Measurements from ENCODE around the gene CBR1. TPM values are rescaled to one million over a fixed set of nuclear protein-coding genes. Genes with fewer than 3 reads are reported as not detected.

Gene CBR1
- total RNA-seq, 2 experiments from 2014 or later = 12.0 TPM; not detected in 1

DNA sequence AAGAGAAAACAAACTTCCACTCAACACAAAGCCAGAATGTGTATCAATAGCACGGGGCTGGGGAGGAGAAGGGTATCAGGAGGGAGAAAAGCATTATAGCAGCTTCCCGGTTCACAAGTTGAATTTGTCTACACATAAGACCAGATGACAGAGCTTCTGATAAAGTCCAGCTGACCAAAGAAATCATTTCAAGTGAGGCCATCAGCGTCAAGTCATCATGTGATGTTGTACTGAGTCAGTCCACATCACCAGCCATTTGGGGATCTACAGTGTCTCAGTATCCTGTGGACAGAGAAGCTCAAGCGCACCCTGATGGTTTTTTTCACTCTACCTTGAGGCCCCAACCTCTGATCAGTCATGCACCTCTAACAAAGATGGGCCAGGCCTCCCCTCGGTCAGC is 42.5 kb upstream of the CBR1 start:
- CTCF ChIA-PET (ENCODE audit: unreplicated experiment) = no interaction called here
- Histone ChIP-seq H3K4me1 (ENCODE audit: insufficient read depth, low read length, poor library complexity, severe bottlenecking) (peaks cover 5% of the 10 kb centered on the region), H3K79me2 (ENCODE audit: insufficient read depth, low read depth, low read length) (no peaks in the 10 kb centered on the region), H3K4me3 (ENCODE audit: low read depth, low read length, poor library complexity, severe bottlenecking) (no peak overlapping the region), H2AFZ (ENCODE audit: low read length) (no peak overlapping the region), H3K4me2 (ENCODE audit: low read length) (no peak overlapping the region), H3K9me3 (ENCODE audit: low read length) (no peaks in the 10 kb centered on the region), H3K36me3 (ENCODE audit: insufficient read depth, low read length) (no peaks in the 10 kb centered on the region), H3K9me2 (ENCODE audit: insufficient read depth, low read length) (no peaks in the 10 kb centered on the region), H4K20me1 (ENCODE audit: insufficient read depth, low read length) (no peaks in the 10 kb centered on the region), H3K27ac (ENCODE audit: low read depth, low read length, poor library complexity, severe bottlenecking) (no peak overlapping the region)
- DNase-seq (ENCODE audit: low spot score) = no peak
- intact Hi-C loops (cut with micrococcal nuclease; ENCODE audit: unreplicated experiment) = loop anchor here (5.0 to 10.0 kb wide), 2 partner anchors 185 to 623 kb away; no protein-coding TSS in a partner anchor
- TF ChIP-seq EZH2phosphoT487 (IDR thresholded peaks at IDR 0.05; ENCODE audit: borderline replicate concordance, low read depth, low read length) = no peak
- TF ChIP-seq, protein P1, sequence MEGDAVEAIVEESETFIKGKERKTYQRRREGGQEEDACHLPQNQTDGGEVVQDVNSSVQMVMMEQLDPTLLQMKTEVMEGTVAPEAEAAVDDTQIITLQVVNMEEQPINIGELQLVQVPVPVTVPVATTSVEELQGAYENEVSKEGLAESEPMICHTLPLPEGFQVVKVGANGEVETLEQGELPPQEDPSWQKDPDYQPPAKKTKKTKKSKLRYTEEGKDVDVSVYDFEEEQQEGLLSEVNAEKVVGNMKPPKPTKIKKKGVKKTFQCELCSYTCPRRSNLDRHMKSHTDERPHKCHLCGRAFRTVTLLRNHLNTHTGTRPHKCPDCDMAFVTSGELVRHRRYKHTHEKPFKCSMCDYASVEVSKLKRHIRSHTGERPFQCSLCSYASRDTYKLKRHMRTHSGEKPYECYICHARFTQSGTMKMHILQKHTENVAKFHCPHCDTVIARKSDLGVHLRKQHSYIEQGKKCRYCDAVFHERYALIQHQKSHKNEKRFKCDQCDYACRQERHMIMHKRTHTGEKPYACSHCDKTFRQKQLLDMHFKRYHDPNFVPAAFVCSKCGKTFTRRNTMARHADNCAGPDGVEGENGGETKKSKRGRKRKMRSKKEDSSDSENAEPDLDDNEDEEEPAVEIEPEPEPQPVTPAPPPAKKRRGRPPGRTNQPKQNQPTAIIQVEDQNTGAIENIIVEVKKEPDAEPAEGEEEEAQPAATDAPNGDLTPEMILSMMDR (conservative IDR thresholded peaks at IDR 0.05; ENCODE audit: low read length) = no peak
- POLR2A ChIA-PET = no interaction called here
- no TSS peak for BruUV-seq (replicated peaks)

DNA sequence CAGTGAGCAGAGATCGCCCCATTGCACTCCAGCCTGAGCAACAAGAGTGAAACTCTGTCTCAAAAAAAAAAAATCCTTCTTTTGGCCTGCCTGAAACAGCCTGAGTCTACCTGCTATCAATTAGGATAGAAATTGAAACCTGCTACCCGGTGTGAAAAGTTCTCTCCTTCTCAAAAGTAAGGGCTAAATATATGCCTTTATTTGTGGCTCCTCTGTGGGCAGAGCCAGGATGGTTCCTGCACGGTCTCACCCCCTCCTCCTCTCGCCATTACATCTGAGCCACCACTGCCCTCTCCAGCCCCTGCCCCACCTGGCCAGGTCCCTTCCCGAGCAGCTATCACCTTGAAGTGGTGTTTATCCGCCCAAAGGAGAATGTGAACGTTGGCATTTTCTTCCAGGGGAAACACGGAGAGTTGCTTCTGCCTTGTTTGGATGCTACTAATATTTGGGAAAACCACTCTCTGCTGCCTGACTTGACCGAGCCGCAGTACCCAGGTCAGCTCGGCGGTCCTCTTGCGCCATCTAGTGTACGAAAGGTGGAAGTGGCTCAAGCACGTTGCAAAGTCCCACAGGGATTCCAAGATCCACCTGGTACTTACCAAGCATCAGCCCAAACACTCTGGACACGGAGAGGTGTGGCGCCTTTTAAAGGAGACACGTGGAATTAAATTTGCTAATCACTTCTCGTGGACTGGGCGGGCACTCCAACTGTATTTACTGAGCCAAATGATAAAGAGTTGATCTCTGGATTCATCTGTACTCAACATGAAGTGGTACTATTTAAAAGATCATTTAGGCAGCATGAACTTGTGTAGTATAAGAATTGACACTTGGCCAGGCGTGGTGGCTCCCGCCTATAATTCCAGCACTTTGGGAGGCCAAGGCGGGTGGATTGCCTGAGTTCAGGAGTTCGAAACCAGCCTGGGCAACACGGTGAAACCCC is 41.4 kb upstream of the CBR1 start:
- no peaks in the 10 kb centered on the region for H3K79me2 ChIP-seq (ENCODE audit: insufficient read depth, low read depth, low read length)
- DNase-seq (ENCODE audit: low spot score) = peak; percentile 68
- H3K36me3 ChIP-seq (ENCODE audit: insufficient read depth, low read length) = no peaks in the 10 kb centered on the region
- no peaks in the 10 kb centered on the region for H3K9me2 ChIP-seq (ENCODE audit: insufficient read depth, low read length)
- no TSS peak for BruUV-seq (replicated peaks)
- peaks cover 5% of the 10 kb centered on the region for H3K4me1 ChIP-seq (ENCODE audit: insufficient read depth, low read length, poor library complexity, severe bottlenecking)
- H3K27ac ChIP-seq (ENCODE audit: low read depth, low read length, poor library complexity, severe bottlenecking) = no peak overlapping the region
- ChIA-PET CTCF (ENCODE audit: unreplicated experiment) (interaction anchor here (0.8 to 1.0 kb wide), 2 partner anchors 14 to 85 kb away, joined by 3 to 4 read pairs; no protein-coding TSS in a partner anchor), POLR2A (no interaction called here)
- H3K9me3 ChIP-seq (ENCODE audit: low read length) = no peaks in the 10 kb centered on the region
- TF ChIP-seq, protein P1 (conservative IDR thresholded peaks at IDR 0.05; ENCODE audit: low read length) = peak; percentile 97
- no peak for TF ChIP-seq EZH2phosphoT487 (IDR thresholded peaks at IDR 0.05; ENCODE audit: borderline replicate concordance, low read depth, low read length)
- H2AFZ ChIP-seq (ENCODE audit: low read length) = no peak overlapping the region
- H4K20me1 ChIP-seq (ENCODE audit: insufficient read depth, low read length) = no peaks in the 10 kb centered on the region
- intact Hi-C loops (cut with micrococcal nuclease; ENCODE audit: unreplicated experiment) = loop anchor here (1.0 to 10.0 kb wide), 3 partner anchors 85 to 624 kb away; no protein-coding TSS in a partner anchor
- no peak overlapping the region for H3K4me2 ChIP-seq (ENCODE audit: low read length)
- no peak overlapping the region for H3K4me3 ChIP-seq (ENCODE audit: low read depth, low read length, poor library complexity, severe bottlenecking)

DNA sequence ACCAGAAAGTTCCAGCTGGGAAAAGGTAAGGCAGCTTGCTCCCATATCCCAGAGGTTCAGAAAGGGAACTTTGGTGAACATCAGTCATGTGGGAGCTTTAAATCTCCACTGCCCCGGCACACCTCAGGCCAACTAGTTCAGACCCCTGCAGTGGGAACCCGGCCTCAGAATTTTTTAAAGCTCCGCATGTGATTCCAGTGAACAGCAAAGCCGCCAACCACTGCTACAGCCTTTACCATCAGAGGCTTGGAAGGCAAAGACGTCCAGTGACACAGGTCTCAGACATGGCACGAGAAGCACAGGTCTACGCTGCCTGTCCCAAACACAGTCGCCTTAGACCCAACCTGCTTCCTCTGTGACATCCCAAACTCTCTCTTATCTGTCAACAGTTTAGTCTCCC is 40.5 kb upstream of the CBR1 start:
- ChIA-PET POLR2A (no interaction called here), CTCF (ENCODE audit: unreplicated experiment) (interaction anchor here (0.8 to 1.0 kb wide), 2 partner anchors 13 to 84 kb away, joined by 3 to 4 read pairs; no protein-coding TSS in a partner anchor)
- Histone ChIP-seq H3K36me3 (ENCODE audit: insufficient read depth, low read length) (no peaks in the 10 kb centered on the region), H3K27ac (ENCODE audit: low read depth, low read length, poor library complexity, severe bottlenecking) (no peak overlapping the region), H3K9me2 (ENCODE audit: insufficient read depth, low read length) (no peaks in the 10 kb centered on the region), H3K4me3 (ENCODE audit: low read depth, low read length, poor library complexity, severe bottlenecking) (no peak overlapping the region), H4K20me1 (ENCODE audit: insufficient read depth, low read length) (no peaks in the 10 kb centered on the region), H3K4me2 (ENCODE audit: low read length) (no peak overlapping the region), H3K79me2 (ENCODE audit: insufficient read depth, low read depth, low read length) (no peaks in the 10 kb centered on the region), H3K4me1 (ENCODE audit: insufficient read depth, low read length, poor library complexity, severe bottlenecking) (peaks cover 5% of the 10 kb centered on the region), H3K9me3 (ENCODE audit: low read length) (no peaks in the 10 kb centered on the region), H2AFZ (ENCODE audit: low read length) (no peak overlapping the region)
- no peak for DNase-seq (ENCODE audit: low spot score)
- intact Hi-C loops (cut with micrococcal nuclease; ENCODE audit: unreplicated experiment) = loop anchor here (5.0 to 10.0 kb wide), 2 partner anchors 187 to 625 kb away; no protein-coding TSS in a partner anchor
- TF ChIP-seq, protein P1 (conservative IDR thresholded peaks at IDR 0.05; ENCODE audit: low read length) = no peak
- TF ChIP-seq EZH2phosphoT487 (IDR thresholded peaks at IDR 0.05; ENCODE audit: borderline replicate concordance, low read depth, low read length) = no peak
- BruUV-seq (replicated peaks) = no TSS peak

Measured in OCI-LY7 (cell line).